CD4-positive, alpha-beta memory T cell (primary cell): Measurements from ENCODE around the gene TRPT1. TPM values are rescaled to one million over a fixed set of nuclear protein-coding genes. Genes with fewer than 3 reads are reported as not detected.

Source experiments
- CTCF ChIA-PET: fragments of 350-600 bp; sonication (Branson Sonifier 250); formaldehyde crosslinking; loops from one replicate; lab custom pipeline; 2021; ENCODE audit warnings: inconsistent platforms; ENCODE audit not compliant: partially characterized antibody; lab: Charles Lee
- POLR2A ChIA-PET: fragments of 350-600 bp; sonication (Branson Sonifier 250); formaldehyde crosslinking; loops from one replicate; lab custom pipeline; 2021; ENCODE audit not compliant: partially characterized antibody; lab: Charles Lee
- DNase-seq, 5 donors: peaks; one replicate each; pipeline versions ENCODE4 v3.0.0 to v3.0.0-alpha.2; 2020 to 2022; ENCODE audit warnings: mixed read lengths in 1 of 5
- H3K27ac ChIP-seq: one replicate; pipeline ENCODE4 v1.7.0; 2013; ENCODE audit warnings: low read depth, low read length
- H3K27me3 ChIP-seq: 2 replicates; pipeline ENCODE4 v1.7.0; 2013; ENCODE audit warnings: mild to moderate bottlenecking, low read length, moderate library complexity; ENCODE audit not compliant: insufficient read depth
- H3K36me3 ChIP-seq: 2 replicates; pipeline ENCODE4 v1.7.0; 2013; ENCODE audit warnings: mild to moderate bottlenecking, low read length, moderate library complexity; ENCODE audit not compliant: insufficient read depth
- H3K4me1 ChIP-seq: 2 replicates; pipeline ENCODE4 v1.7.0; 2013; ENCODE audit warnings: mild to moderate bottlenecking, low read length, moderate library complexity; ENCODE audit not compliant: insufficient read depth
- H3K4me3 ChIP-seq, 2 donors: one replicate each; pipeline ENCODE4 v1.7.0; 2013; ENCODE audit warnings: low read length in 2 of 2, mild to moderate bottlenecking in 1 of 2
- H3K9me3 ChIP-seq, 2 donors: one replicate each; pipeline ENCODE4 v1.7.0; 2013; ENCODE audit warnings: low read length in 2 of 2, control low read depth in 1 of 2; ENCODE audit not compliant: control insufficient read depth in 1 of 2
- H3K27ac Mint-ChIP-seq, 7 donors: one replicate each; pipeline ENCODE4 v1.8.0; 2020 to 2021; ENCODE audit warnings: mixed read lengths in 7 of 7, mild to moderate bottlenecking in 6 of 7, inconsistent platforms in 3 of 7, moderate library complexity in 3 of 7
- H3K27me3 Mint-ChIP-seq, 2 donors: one replicate each; pipeline ENCODE4 v1.8.0; 2020 to 2021; ENCODE audit warnings: mixed read lengths in 2 of 2
- H3K36me3 Mint-ChIP-seq, 2 donors: one replicate each; pipeline ENCODE4 v1.8.0; 2020 to 2021; ENCODE audit warnings: mixed read lengths in 2 of 2, inconsistent platforms in 1 of 2, mild to moderate bottlenecking in 1 of 2
- H3K4me1 Mint-ChIP-seq, 4 donors: one replicate each; pipeline ENCODE4 v1.8.0; 2020 to 2021; ENCODE audit warnings: mixed read lengths in 4 of 4, mild to moderate bottlenecking in 1 of 4
- H3K4me3 Mint-ChIP-seq, 8 donors: one replicate each; pipeline ENCODE4 v1.8.0; 2020 to 2021; ENCODE audit warnings: mixed read lengths in 8 of 8, mild to moderate bottlenecking in 7 of 8, moderate library complexity in 6 of 8, inconsistent platforms in 3 of 8
- H3K9me3 Mint-ChIP-seq, 8 donors: one replicate each; pipeline ENCODE4 v1.8.0; 2020 to 2021; ENCODE audit warnings: mixed read lengths in 8 of 8, mild to moderate bottlenecking in 5 of 8, inconsistent platforms in 3 of 8, moderate library complexity in 1 of 8
- intact Hi-C: fragments of 100-400 bp; cut with micrococcal nuclease; formaldehyde crosslinking; loops from one replicate; pipeline ENCODE4 v1.15.1; 2023
- polyA plus RNA-seq, 2 donors: library from polyadenylated mRNA; unstranded; fragments of 300-500 nt; fragmentation: Illumina TruSeq; gene quantifications; one replicate each; pipeline ENCODE4 v1.2.3, GENCODE V29; 2021
- total RNA-seq, 2 experiments: library from RNA; stranded (reverse); gene quantifications; one replicate each; pipeline ENCODE4 v1.2.3, GENCODE V29; 2021

The TRPT1 gene
- total and polyA plus RNA-seq, 4 experiments from 2014 or later = 31.1 to 42.1 (median 36.4) TPM

DNA sequence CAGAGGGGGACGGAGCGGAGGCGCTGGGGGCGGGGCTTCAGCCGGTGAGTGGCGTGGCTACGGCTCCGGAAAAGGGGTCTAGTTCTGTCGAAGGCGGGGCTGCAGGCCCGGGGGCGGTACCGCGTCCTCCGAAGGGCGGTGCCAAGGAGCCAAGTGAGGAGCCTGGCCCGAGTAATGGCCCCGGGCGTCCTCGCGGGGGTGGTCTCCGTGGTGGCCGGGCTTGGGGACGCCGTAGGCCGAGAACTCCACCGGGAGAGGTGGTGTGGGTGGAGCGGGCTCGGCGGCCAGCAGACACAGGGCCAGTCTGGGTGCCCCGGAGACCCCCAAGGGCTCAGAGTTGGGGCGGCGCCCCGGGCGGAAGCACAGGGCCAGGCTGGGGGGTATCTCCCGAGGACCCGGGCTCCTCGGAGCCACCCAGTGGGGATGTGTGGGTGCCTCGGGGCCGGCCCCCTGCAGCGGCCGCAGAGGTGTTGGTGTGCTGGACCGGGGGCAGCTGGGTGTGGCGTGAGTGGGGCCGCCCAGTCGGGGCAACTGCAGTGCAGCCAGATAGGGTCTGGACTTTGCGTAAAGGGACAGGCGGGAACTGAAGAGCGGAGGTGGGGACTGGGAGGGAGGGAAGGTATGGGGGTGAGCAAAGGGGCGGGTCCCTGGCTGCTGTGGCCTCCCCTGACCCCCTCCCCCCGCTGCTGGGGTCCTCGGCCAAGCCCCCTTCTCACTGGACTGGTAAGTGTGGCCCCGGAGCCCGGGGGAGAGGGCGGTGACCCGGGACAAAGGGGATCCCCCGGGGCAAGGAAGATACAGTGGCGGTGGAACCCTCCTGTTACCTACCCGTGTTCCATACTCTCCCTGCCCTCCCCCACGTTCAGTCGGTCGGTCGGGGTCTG lies 15.7 kb upstream of the TRPT1 start:
- Mint-ChIP-seq H3K4me1 (peaks cover 14 to 55% (median 32%) of the 10 kb centered on the region in 4 donors), H3K36me3 (peaks cover 0 to 42% of the 10 kb centered on the region in 2 donors), H3K4me3 (peak overlapping the region; percentile 87 to 97 (median 88)), H3K27ac (peak overlapping the region; percentile 99 to 100 (median 100)), H3K27me3 (no peaks in the 10 kb centered on the region), H3K9me3 (no peaks in the 10 kb centered on the region)
- Histone ChIP-seq H3K27me3 (no peaks in the 10 kb centered on the region), H3K4me1 (peaks cover 39% of the 10 kb centered on the region), H3K27ac (peak overlapping the region; percentile 99), H3K36me3 (peaks cover 7% of the 10 kb centered on the region), H3K9me3 (no peaks in the 10 kb centered on the region), H3K4me3 (peak overlapping the region; percentile 36 to 67)
- no peak for DNase-seq
- POLR2A ChIA-PET = interaction anchor here (0.7 to 38.9 kb wide), 17 partner anchors 8 to 1618 kb away, joined by 3 to 937 read pairs (median 11); partner anchors contain the start of genes BAD, CATSPERZ, DNAJC4 and ESRRA
- CTCF ChIA-PET = interaction anchor here (0.9 to 10.5 kb wide), 9 partner anchors 8 to 63 kb away, joined by 3 to 121 read pairs (median 8); partner anchors contain the start of genes CATSPERZ, ESRRA and FERMT3
- intact Hi-C loops = loop anchor here (1.0 to 10.0 kb wide), 8 partner anchors 11 to 533 kb away; partner anchors contain the start of genes DNAJC4, ESRRA, FERMT3 and GPR137

DNA sequence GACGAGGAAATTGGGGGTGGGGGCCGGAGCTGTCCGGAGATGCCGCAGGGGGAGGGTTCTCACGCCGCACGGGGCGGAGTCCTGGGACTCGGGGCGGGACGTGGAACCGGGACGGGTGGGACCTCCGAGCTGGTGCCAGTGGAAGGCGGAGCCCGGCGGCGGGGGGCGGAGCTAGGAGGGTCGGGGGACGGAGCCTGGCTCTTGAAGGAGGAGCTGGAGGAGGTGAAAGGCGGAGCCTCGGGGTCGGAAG lies 15.2 kb upstream of the TRPT1 start:
- Mint-ChIP-seq H3K27ac (peak overlapping the region; percentile 99 to 100 (median 100)), H3K27me3 (no peaks in the 10 kb centered on the region), H3K4me1 (peaks cover 14 to 55% (median 31%) of the 10 kb centered on the region in 4 donors)

DNA sequence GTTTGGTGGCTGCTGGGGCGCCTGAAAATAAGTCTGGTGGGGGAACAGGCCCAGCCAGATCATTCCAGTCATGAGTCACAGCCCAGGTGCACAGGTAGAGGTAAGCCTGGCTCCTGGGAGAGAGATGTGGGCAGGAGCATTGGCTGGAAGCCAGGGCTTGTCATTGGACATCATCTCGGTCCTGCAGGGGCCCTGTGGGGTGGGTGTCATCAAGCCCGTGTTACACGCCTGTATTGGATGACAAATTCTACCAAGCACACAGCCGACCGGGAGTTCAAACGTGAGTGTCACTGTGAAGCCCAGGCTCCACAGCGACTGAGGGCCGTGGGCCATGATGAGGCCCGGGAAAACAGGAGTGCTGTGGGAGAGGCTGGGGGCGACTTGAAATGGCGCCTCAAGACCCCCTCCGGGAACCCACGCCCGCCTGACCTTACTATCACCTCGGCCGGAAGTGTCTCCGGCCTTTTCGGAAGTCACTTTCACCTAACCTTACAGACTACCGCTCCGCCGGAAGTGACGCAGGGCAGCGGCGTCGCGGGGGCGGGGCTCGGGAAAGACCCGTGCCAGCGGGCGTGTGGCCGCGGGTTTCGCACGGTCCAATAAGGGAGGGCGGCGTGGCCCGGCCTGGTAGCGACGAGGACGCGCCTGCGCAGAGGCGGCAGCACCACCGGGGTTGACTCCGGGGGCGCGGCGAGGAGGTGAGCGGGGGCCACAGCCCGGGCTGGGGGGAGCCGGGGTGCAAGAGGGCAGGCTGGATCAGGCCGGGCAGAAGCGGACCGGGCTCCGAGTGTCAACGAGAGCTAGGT lies 14.7 kb upstream of the TRPT1 start, which contains the start of gene FKBP2:
TSS of gene FKBP2 (plus strand) at position 661 of the 806 bp plus-strand sequence. CDS start 1,293 bp downstream, outside the sequence.
- ChIA-PET CTCF (interaction anchor here (0.9 to 8.4 kb wide), 9 partner anchors 8 to 64 kb away, joined by 3 to 78 read pairs (median 7); partner anchors contain the start of genes CATSPERZ, ESRRA and FERMT3), POLR2A (interaction anchor here (0.6 to 38.9 kb wide), 17 partner anchors 8 to 1619 kb away, joined by 3 to 937 read pairs (median 11); partner anchors contain the start of genes BAD, CATSPERZ, DNAJC4 and ESRRA)
- peak; percentile 97 to 99 (median 99) for DNase-seq
- H3K27ac ChIP-seq = peak within 1 kb of the TSS; percentile 99
- Mint-ChIP-seq H3K9me3 (no peaks in the 10 kb centered on the region), H3K36me3 (peaks cover 0 to 42% of the 10 kb centered on the region in 2 donors), H3K4me3 (peak within 1 kb of the TSS; percentile 87 to 97 (median 88)), H3K4me1 (peaks cover 14 to 52% (median 29%) of the 10 kb centered on the region in 4 donors), H3K27ac (peak within 1 kb of the TSS; percentile 99 to 100 (median 100)), H3K27me3 (no peaks in the 10 kb centered on the region)
- peaks cover 7% of the 10 kb centered on the region for H3K36me3 ChIP-seq
- peaks cover 38% of the 10 kb centered on the region for H3K4me1 ChIP-seq
- H3K4me3 ChIP-seq = peak within 1 kb of the TSS; percentile 67 to 73
- H3K9me3 ChIP-seq = no peaks in the 10 kb centered on the region
- no peaks in the 10 kb centered on the region for H3K27me3 ChIP-seq
- intact Hi-C loops = loop anchor here (1.0 to 10.0 kb wide), 8 partner anchors 10 to 534 kb away; partner anchors contain the start of genes DNAJC4, ESRRA, FERMT3 and GPR137

More for the DNA sequence above, 15.2 kb upstream of the TRPT1 start:
- DNase-seq = peak; percentile 99 to 100 (median 100)
- H3K27ac ChIP-seq = peak overlapping the region; percentile 99
- no peaks in the 10 kb centered on the region for H3K9me3 ChIP-seq
- H3K27me3 ChIP-seq = no peaks in the 10 kb centered on the region
- peaks cover 0 to 42% of the 10 kb centered on the region in 2 donors for H3K36me3 Mint-ChIP-seq
- no peaks in the 10 kb centered on the region for H3K9me3 Mint-ChIP-seq
- ChIA-PET POLR2A (interaction anchor here (0.7 to 38.9 kb wide), 15 partner anchors 8 to 1619 kb away, joined by 3 to 937 read pairs (median 19); partner anchors contain the start of genes BAD, CATSPERZ, DNAJC4 and ESRRA), CTCF (interaction anchor here (0.9 to 8.4 kb wide), 7 partner anchors 9 to 63 kb away, joined by 3 to 78 read pairs (median 8); partner anchors contain the start of genes CATSPERZ, ESRRA and FERMT3)
- peak overlapping the region; percentile 36 to 67 for H3K4me3 ChIP-seq
- peak overlapping the region; percentile 87 to 97 (median 88) for H3K4me3 Mint-ChIP-seq
- peaks cover 39% of the 10 kb centered on the region for H3K4me1 ChIP-seq
- H3K36me3 ChIP-seq = peaks cover 7% of the 10 kb centered on the region
- intact Hi-C loops = loop anchor here (1.0 to 10.0 kb wide), 8 partner anchors 11 to 534 kb away; partner anchors contain the start of genes DNAJC4, ESRRA, FERMT3 and GPR137

DNA sequence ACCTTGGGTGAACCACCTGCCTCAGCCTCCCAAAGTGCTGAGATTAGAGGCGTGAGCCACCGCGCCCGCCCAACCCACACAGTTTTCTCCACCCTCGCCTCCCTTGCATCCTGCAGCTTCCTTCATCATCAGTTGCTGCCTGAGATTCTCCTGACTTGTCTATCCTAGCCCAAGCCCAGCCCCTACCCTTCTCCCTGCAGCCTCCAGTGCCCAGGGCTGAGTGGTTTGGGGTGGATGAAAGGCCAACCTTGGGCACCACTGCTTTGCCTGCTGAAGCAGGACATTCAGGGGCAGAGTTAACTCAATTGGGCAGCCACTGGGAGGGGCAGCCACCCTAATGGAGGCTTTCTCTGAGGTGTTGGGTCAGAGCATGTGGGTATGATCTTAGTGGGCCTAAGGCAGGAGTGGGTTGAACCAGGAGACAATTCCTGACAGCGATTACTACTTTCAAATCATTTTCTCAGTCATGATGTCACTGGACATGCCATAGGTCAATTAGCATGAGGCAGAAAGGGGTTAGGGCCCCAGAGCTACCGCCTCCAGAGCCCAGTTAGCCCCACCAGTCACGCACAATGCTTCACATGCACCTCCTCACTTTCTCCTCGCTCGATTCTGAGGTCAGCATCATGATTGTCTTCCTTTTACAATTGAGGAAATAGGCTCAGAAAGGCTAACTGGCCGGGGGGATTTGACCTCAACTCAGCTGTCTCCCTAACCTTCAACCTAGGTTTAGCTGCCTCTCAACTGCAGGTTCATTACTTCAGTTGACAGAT lies 13.9 kb upstream of the TRPT1 start:
- H3K9me3 Mint-ChIP-seq = no peaks in the 10 kb centered on the region
- Histone ChIP-seq H3K27me3 (no peaks in the 10 kb centered on the region), H3K4me1 (peaks cover 37% of the 10 kb centered on the region), H3K9me3 (no peaks in the 10 kb centered on the region), H3K4me3 (peak overlapping the region in 1 of 2 donors; percentile 67), H3K36me3 (peaks cover 7% of the 10 kb centered on the region), H3K27ac (peak overlapping the region; percentile 99)
- peak overlapping the region; percentile 99 to 100 (median 100) for H3K27ac Mint-ChIP-seq
- peaks cover 17 to 51% (median 31%) of the 10 kb centered on the region in 4 donors for H3K4me1 Mint-ChIP-seq
- H3K36me3 Mint-ChIP-seq = peaks cover 0 to 49% of the 10 kb centered on the region in 2 donors
- peak overlapping the region; percentile 87 to 97 (median 88) for H3K4me3 Mint-ChIP-seq
- DNase-seq = no peak
- no peaks in the 10 kb centered on the region for H3K27me3 Mint-ChIP-seq
- ChIA-PET POLR2A (interaction anchor here (0.6 to 38.9 kb wide), 7 partner anchors 8 to 65 kb away, joined by 3 to 937 read pairs (median 6); partner anchors contain the start of genes DNAJC4, FERMT3, NUDT22 and TRPT1), CTCF (interaction anchor here (1.4 to 1.9 kb wide), 2 partner anchors 34 to 36 kb away, joined by 5 to 6 read pairs; partner anchors contain the start of gene FERMT3)
- intact Hi-C loops = loop anchor here (2.0 to 10.0 kb wide), 2 partner anchors 33 to 535 kb away; partner anchors contain the start of genes FERMT3 and SF1

- Mint-ChIP-seq H3K27me3 (no peaks in the 10 kb centered on the region), H3K36me3 (peaks cover 0 to 45% of the 10 kb centered on the region in 2 donors), H3K4me1 (peaks cover 17 to 46% (median 30%) of the 10 kb centered on the region in 4 donors), H3K27ac (peak overlapping the region; percentile 70 to 100 (median 87)), H3K4me3 (peak overlapping the region in 1 of 8 donors; percentile 19), H3K9me3 (no peaks in the 10 kb centered on the region)
- Histone ChIP-seq H3K27ac (no peak overlapping the region), H3K4me1 (peaks cover 37% of the 10 kb centered on the region), H3K4me3 (no peak overlapping the region), H3K36me3 (peaks cover 7% of the 10 kb centered on the region), H3K27me3 (no peaks in the 10 kb centered on the region), H3K9me3 (no peaks in the 10 kb centered on the region)
- CTCF ChIA-PET = interaction anchor here (1.4 to 2.3 kb wide), 3 partner anchors 11 to 35 kb away, joined by 5 to 7 read pairs (median 6); partner anchors contain the start of genes FERMT3 and PLCB3
- intact Hi-C loops = no loop called here
- POLR2A ChIA-PET = interaction anchor here (1.5 to 38.9 kb wide), 6 partner anchors 7 to 31 kb away, joined by 3 to 937 read pairs (median 74); partner anchors contain the start of genes DNAJC4, FERMT3, NUDT22 and PPP1R14B
- no peak for DNase-seq
Measured at GRCh38 chr11:64238999-64239398, 13.0 kb upstream of the TRPT1 start.
